ENCODE data around the gene KLHL41. TPM values are rescaled to one million over a fixed set of nuclear protein-coding genes. Genes with fewer than 3 reads are reported as not detected.
"Not testable (repeated sequence)": the region's sequence is repeated elsewhere in the genome, so short reads cannot be mapped to it uniquely, and the experiment has no call there.

Gene KLHL41
- total RNA-seq, 4 donors from 2014 or later: 0.13 to 0.98 (median 0.73) TPM

DNA sequence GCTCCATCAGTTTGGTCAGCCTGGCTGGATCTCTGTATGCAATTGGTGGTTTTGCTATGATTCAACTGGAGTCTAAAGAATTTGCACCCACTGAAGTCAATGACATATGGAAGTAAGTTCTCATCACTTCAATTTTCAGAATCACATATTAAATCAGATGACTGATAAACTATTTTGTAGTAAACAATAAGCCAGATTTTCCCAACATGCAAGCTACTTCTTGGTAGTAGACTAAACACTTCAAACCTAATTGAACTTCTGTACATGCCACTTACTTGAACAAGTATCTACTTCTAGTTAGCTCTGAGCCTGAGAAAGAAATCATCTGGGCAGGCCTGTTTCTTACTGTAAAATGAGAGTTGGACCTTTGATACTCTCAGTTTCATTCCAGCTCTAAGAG lies 11.4 kb downstream of the KLHL41 start:
- intact Hi-C loops (cut with DNase I; ENCODE audit: low total_unique reads): no loop called here
- no peak for TF ChIP-seq POLR2A (IDR thresholded peaks at IDR 0.05)
- TF ChIP-seq, protein P1, sequence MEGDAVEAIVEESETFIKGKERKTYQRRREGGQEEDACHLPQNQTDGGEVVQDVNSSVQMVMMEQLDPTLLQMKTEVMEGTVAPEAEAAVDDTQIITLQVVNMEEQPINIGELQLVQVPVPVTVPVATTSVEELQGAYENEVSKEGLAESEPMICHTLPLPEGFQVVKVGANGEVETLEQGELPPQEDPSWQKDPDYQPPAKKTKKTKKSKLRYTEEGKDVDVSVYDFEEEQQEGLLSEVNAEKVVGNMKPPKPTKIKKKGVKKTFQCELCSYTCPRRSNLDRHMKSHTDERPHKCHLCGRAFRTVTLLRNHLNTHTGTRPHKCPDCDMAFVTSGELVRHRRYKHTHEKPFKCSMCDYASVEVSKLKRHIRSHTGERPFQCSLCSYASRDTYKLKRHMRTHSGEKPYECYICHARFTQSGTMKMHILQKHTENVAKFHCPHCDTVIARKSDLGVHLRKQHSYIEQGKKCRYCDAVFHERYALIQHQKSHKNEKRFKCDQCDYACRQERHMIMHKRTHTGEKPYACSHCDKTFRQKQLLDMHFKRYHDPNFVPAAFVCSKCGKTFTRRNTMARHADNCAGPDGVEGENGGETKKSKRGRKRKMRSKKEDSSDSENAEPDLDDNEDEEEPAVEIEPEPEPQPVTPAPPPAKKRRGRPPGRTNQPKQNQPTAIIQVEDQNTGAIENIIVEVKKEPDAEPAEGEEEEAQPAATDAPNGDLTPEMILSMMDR (IDR thresholded peaks at IDR 0.05): no peak

DNA sequence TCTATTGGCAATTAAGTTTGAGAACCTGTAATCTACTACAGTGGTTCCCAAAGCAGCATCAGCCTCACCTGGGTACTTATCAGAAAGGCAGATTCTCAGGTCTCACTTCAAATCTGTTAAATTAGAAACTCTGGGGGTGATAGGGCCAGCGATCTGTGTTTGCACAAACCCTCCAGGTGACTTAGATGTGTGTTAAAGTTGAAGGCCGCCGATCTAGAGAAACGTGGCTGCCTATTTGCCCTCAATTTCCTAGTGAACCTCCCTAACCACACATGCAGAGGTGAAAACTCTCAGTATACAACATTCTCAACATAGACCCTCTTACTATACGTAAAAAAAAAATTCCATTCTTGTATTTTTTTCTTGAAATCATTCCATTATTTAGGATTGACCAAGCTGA lies 14.2 kb downstream of the KLHL41 start:
- intact Hi-C loops (cut with DNase I; ENCODE audit: low total_unique reads): no loop called here
- TF ChIP-seq POLR2A (IDR thresholded peaks at IDR 0.05): no peak
- TF ChIP-seq, protein P1 (IDR thresholded peaks at IDR 0.05): no peak
- DNase-seq (ENCODE audit: low spot score in 2 of 2): no peak
- 72 to 73% methylated on average over 5 of the region's 5 CpGs for WGBS, 2 donors
- H3K4me3 ChIP-seq (ENCODE audit: low read depth, poor library complexity, severe bottlenecking): no peak overlapping the region

More for the DNA sequence above, 11.4 kb downstream of the KLHL41 start:
- no peak overlapping the region for H3K4me3 ChIP-seq (ENCODE audit: low read depth, poor library complexity, severe bottlenecking)
- DNase-seq (ENCODE audit: low spot score in 2 of 2): no peak

DNA sequence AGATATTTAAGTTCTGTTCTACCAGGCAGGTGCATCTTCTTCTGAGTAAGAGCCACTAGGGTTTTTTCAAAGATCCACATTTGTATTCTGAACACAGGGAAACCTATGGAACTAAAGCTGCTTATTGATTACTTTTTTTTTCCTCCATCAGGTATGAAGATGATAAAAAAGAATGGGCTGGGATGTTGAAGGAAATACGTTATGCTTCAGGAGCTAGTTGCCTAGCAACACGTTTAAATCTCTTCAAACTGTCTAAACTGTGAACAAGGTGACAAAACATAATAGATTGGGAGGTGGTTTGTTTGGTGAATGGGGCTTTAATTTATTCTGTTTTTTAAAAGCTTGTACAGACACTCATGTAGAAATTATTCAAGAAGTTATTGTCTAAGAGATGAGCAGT lies 15.9 kb downstream of the KLHL41 start:
- WGBS, 2 donors: 74% methylated on average over 2 of the region's 2 CpGs
- no peak for DNase-seq (ENCODE audit: low spot score in 2 of 2)
- intact Hi-C loops (cut with DNase I; ENCODE audit: low total_unique reads): no loop called here
- TF ChIP-seq, protein P1 (IDR thresholded peaks at IDR 0.05): no peak
- TF ChIP-seq POLR2A (IDR thresholded peaks at IDR 0.05): no peak
- H3K4me3 ChIP-seq (ENCODE audit: low read depth, poor library complexity, severe bottlenecking): no peak overlapping the region

DNA sequence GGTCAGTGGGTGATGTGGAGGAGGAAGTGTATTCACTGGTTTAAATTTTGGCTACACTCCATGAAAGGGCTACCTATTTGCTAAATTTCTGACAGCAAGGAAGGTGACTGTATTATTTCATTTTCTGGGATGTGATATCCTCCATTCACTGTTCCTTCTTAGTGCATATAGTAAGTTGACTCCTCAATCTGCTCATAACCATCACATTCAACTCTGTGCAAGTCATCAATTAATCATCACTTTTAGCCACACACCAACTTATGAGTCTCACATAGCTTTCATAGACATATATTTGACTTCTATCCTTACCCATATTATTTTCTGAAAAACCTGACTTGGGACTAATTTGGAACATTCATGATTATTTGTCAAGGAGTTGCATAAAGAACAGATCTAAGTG lies 16.9 kb downstream of the KLHL41 start:
- H3K4me3 ChIP-seq (ENCODE audit: low read depth, poor library complexity, severe bottlenecking): no peak overlapping the region
- TF ChIP-seq, protein P1 (IDR thresholded peaks at IDR 0.05): no peak
- TF ChIP-seq POLR2A (IDR thresholded peaks at IDR 0.05): no peak
- intact Hi-C loops (cut with DNase I; ENCODE audit: low total_unique reads): no loop called here
- no peak for DNase-seq (ENCODE audit: low spot score in 2 of 2)

DNA sequence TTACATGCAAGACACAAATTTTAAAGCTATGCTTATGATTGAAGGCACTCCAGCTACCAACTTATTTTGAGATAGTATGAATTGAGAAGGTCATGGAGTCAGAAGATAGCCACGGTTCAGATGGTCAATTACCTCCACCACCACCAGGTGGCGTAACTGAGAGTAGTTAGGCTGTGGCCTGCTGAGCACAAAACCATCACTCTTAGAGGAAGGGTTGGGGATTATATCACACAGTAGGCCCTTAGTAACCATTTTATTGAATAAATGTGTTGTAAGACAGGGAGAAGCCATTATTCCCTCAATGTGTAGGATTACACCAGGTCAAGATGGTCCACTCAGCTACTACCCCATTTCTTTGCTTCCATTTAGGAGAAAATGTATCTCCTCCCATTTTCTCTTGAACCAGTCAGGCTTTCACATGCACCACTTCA lies 18.8 kb downstream of the KLHL41 start:
- intact Hi-C loops (cut with DNase I; ENCODE audit: low total_unique reads): no loop called here
- no peak for TF ChIP-seq POLR2A (IDR thresholded peaks at IDR 0.05)
- TF ChIP-seq, protein P1 (IDR thresholded peaks at IDR 0.05): no peak
- no peak overlapping the region for H3K4me3 ChIP-seq (ENCODE audit: low read depth, poor library complexity, severe bottlenecking)
- DNase-seq (ENCODE audit: low spot score in 2 of 2): peak; percentile 57 to 89
- WGBS, 2 donors: 8 to 14% methylated on average over 2 of the region's 2 CpGs

DNA sequence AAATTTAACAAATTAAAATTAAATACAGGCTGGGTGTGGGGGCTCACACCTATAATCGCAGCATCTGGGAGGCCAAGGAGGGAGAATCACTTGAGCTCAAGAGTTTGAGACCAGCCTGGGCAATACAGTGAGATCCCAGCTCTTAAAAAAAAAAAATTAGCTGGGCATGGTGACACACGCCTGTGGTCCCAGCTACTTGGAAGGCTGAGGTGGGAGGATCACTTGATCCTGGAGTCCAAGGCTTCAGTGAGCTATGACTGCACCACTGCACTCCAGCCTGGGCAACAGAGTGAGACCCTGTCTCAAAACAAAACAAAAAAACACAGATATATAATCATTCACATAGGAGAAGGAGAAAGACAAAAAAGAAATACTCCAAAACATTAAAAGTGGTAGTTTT lies 30.0 kb downstream of the KLHL41 start:
- intact Hi-C loops (cut with DNase I; ENCODE audit: low total_unique reads); DNase-seq (ENCODE audit: low spot score in 2 of 2); H3K4me3 ChIP-seq (ENCODE audit: low read depth, poor library complexity, severe bottlenecking): not testable (repeated sequence)
- 92 to 98% methylated on average over 2 of the region's 2 CpGs for WGBS, 2 donors
